WTC11 (cell line): Measurements from ENCODE around the gene CTXN1.
"Not testable (repeated sequence)": the region's sequence is repeated elsewhere in the genome, so short reads cannot be mapped to it uniquely, and the experiment has no call there.

Experiments used
- ATF3 ChIP-seq: sonication (generic); formaldehyde crosslinking; conservative IDR thresholded peaks from 2 replicates; pipeline ENCODE4 v1.8.1; 2022; ENCODE audit warnings: mild to moderate bottlenecking, missing genetic modification reagents
- CTCF ChIP-seq: fragments of 200-600 bp; IDR thresholded peaks from 2 replicates; pipeline ENCODE4 v1.8.0; 2022; ENCODE audit warnings: antibody characterized with exemption
- E2F4 ChIP-seq: sonication (generic); formaldehyde crosslinking; IDR thresholded peaks from 2 replicates; pipeline ENCODE4 v1.8.1; 2022; ENCODE audit warnings: low read depth, mild to moderate bottlenecking, moderate library complexity, missing genetic modification reagents, borderline replicate concordance
- ZMAT4 ChIP-seq: fragments of 250-450 bp; sonication (Bioruptor Pico); IDR thresholded peaks from 2 replicates; pipeline ENCODE4 v1.9.0; 2021; ENCODE audit warnings: mild to moderate bottlenecking

GRCh38 chr19:7930030-7930429 is 4.1 kb upstream of the CTXN1 start:
- not testable (repeated sequence) for TF ChIP-seq E2F4 (CRISPR knock-in tag); CTCF; ZMAT4; ATF3 (CRISPR knock-in tag)
